Choroid plexus epithelial cell (primary cell): ENCODE results near the gene PAN2.
"Not testable (repeated sequence)": the region's sequence is repeated elsewhere in the genome, so short reads cannot be mapped to it uniquely, and the experiment has no call there.

Experiments used
- DNase-seq: peaks from one replicate; pipeline ENCODE4 v3.0.0-alpha.2; 2010; ENCODE audit warnings: low read depth
- H3K4me3 ChIP-seq: 2 replicates; pipeline ENCODE4 v1.5.1; 2011; ENCODE audit warnings: low read depth, mild to moderate bottlenecking, control low read depth, low read length, moderate library complexity
- CTCF ChIP-seq: conservative IDR thresholded peaks from 2 replicates; pipeline ENCODE4 v1.5.1; 2011; ENCODE audit warnings: low read depth, mild to moderate bottlenecking, control low read depth, inconsistent platforms, low read length, moderate library complexity

The PAN2 gene

GRCh38 chr12:56339158-56339422 is 5.3 kb upstream of the PAN2 start:
- TF ChIP-seq CTCF = no peak
- H3K4me3 ChIP-seq = no peak overlapping the region
- DNase-seq = no peak

GRCh38 chr12:56338308-56339157 is 4.7 kb upstream of the PAN2 start, which contains the start of gene IL23A:
Gene IL23A (plus strand): TSS chr12:56338884. CDS start chr12:56339045, 161 bp downstream.
- no peak within 1 kb of the TSS for H3K4me3 ChIP-seq
- TF ChIP-seq CTCF = no peak
- DNase-seq = peak; percentile 51

- TF ChIP-seq CTCF = no peak
- no peak overlapping the region for H3K4me3 ChIP-seq
- no peak for DNase-seq
Observed at GRCh38 chr12:56337753-56338251, 4.0 kb upstream of the PAN2 start.

GRCh38 chr12:56336361-56337167 is 2.8 kb upstream of the PAN2 start:
- TF ChIP-seq CTCF = no peak
- no peak for DNase-seq
- no peak overlapping the region for H3K4me3 ChIP-seq

GRCh38 chr12:56335527-56335926 is 1.7 kb upstream of the PAN2 start:
- H3K4me3 ChIP-seq, DNase-seq: not testable (repeated sequence)

GRCh38 chr12:56334490-56334793 is 642 bp upstream of the PAN2 start:
- no peak for TF ChIP-seq CTCF
- H3K4me3 ChIP-seq = peak overlapping the region; percentile 69
- no peak for DNase-seq

GRCh38 chr12:56333197-56333678 is 562 bp downstream of the PAN2 start:
- H3K4me3 ChIP-seq = peak overlapping the region; percentile 69
- DNase-seq = no peak
- TF ChIP-seq CTCF = no peak
